Esophagus squamous epithelium (tissue), 4 donors: ENCODE results near the gene FUT3.

Source experiments
- POLR2A ChIP-seq, 4 donors: fragments of 450-650 bp; IDR thresholded peaks; one replicate each; pipeline ENCODE4 v1.6.1; 2017; ENCODE audit warnings: antibody characterized with exemption in 4 of 4, mild to moderate bottlenecking in 4 of 4, moderate library complexity in 3 of 4
- TF ChIP-seq, protein P1 (sequence below), 6 experiments: fragments of 450-650 bp in 4 of 6; fragments of 200-600 bp in 2 of 6; sonication (generic) in 2 of 6; IDR thresholded peaks; one replicate each; pipeline ENCODE4 v1.5.1; 2016 to 2019; ENCODE audit warnings: antibody characterized with exemption in 6 of 6, mild to moderate bottlenecking in 4 of 6, moderate library complexity in 4 of 6

DNA sequence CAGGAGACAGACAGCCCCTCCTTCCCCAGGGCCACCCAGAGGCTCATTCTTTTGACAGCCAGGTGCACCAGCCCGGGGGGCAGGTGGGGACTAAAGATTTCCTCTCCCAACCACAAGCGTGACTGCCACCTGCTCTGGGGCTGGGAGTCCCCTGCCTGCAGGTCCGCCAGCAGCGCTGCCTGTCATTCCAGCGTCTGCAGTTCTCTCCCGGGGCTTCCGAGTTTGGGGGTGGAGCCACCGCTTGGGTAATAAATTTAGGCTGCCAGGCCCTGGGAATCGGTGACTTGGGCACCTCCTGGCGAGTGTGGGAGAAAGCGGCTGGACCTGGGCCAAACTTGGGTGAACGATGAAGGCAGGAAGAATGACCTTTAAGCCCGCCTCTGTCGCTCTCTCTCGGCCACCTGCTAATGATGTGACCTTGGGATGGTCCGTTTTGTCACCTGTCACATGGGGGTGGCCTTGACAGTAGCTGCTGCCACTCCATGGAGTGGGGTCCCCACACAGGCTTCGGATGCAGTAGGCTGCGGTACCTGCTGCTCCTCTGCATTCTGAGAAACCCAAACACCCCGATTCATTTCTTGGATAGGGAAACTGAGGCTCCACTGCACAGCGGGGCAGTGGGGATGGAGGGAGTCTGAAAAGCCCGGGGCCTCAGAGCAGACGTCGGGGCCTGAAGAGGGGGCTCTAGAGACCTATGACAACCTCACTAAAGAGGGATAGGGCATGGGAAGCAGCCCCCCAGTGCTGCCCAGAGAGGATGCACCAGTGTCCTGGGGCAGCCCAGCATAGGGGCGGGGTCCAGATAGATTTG, 24.5 kb downstream of the FUT3 start:
- TF ChIP-seq, protein P1, sequence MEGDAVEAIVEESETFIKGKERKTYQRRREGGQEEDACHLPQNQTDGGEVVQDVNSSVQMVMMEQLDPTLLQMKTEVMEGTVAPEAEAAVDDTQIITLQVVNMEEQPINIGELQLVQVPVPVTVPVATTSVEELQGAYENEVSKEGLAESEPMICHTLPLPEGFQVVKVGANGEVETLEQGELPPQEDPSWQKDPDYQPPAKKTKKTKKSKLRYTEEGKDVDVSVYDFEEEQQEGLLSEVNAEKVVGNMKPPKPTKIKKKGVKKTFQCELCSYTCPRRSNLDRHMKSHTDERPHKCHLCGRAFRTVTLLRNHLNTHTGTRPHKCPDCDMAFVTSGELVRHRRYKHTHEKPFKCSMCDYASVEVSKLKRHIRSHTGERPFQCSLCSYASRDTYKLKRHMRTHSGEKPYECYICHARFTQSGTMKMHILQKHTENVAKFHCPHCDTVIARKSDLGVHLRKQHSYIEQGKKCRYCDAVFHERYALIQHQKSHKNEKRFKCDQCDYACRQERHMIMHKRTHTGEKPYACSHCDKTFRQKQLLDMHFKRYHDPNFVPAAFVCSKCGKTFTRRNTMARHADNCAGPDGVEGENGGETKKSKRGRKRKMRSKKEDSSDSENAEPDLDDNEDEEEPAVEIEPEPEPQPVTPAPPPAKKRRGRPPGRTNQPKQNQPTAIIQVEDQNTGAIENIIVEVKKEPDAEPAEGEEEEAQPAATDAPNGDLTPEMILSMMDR (IDR thresholded peaks at IDR 0.05): peak in 1 of 6 experiments; percentile 13
- no peak for TF ChIP-seq POLR2A (IDR thresholded peaks at IDR 0.05)
